Loucy (cell line): ENCODE data around the gene ALMS1.

Source experiments
- EZH2phosphoT487 ChIP-seq: fragments of 200-600 bp; IDR thresholded peaks from 2 replicates; pipeline ENCODE4 v1.6.1; 2018; ENCODE audit warnings: antibody characterized with exemption, mild to moderate bottlenecking, moderate library complexity, borderline replicate concordance
- TF ChIP-seq, protein P1 (sequence below): fragments of 200-600 bp; sonication (generic); conservative IDR thresholded peaks from 2 replicates; pipeline ENCODE4 v1.5.1; 2014; ENCODE audit warnings: mild to moderate bottlenecking, antibody characterized with exemption, low read length

DNA sequence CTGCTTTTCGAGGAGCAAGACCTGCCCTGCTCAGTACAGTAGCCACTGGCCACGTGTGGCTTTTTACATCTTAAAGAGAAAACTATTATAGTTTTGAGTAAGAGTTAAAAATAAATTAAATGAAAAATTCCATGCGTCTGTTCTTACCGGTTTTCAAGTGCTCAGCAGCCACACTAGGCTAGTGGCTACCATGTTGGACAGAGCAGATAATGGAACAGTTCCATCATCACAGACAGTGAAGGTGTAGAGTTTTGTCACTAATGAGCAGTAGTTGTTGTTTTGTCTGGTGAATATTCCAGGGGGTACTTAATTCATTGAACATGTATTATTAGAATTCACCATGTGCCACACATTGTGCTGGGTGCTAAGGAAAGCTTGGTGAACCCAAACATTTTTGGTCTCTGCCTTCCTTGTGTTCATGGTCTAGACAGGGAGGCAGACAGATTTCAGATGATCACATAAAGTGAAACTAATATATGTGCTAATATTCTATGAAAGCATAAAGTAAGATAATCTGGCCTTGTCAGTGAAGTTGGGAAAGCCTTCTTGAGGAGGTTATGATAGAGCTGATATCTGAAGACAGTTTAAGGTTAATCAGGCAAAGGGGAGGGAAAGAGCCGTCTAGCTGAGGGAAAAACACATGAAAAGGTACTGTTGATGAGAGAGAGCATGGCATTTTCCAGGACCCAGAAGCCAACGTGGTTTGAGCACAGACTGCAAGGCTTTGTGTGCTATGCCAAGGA lies 1.4 kb downstream of the ALMS1 start:
- TF ChIP-seq, protein P1, sequence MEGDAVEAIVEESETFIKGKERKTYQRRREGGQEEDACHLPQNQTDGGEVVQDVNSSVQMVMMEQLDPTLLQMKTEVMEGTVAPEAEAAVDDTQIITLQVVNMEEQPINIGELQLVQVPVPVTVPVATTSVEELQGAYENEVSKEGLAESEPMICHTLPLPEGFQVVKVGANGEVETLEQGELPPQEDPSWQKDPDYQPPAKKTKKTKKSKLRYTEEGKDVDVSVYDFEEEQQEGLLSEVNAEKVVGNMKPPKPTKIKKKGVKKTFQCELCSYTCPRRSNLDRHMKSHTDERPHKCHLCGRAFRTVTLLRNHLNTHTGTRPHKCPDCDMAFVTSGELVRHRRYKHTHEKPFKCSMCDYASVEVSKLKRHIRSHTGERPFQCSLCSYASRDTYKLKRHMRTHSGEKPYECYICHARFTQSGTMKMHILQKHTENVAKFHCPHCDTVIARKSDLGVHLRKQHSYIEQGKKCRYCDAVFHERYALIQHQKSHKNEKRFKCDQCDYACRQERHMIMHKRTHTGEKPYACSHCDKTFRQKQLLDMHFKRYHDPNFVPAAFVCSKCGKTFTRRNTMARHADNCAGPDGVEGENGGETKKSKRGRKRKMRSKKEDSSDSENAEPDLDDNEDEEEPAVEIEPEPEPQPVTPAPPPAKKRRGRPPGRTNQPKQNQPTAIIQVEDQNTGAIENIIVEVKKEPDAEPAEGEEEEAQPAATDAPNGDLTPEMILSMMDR = no peak
- no peak for TF ChIP-seq EZH2phosphoT487
